AML-193 (cell line): ENCODE measurements around the gene UXS1.

Experiments used
- DNase-seq, 2 experiments: peaks; one replicate each; lab custom pipeline; 2025; lab: John Stamatoyannopoulos, UW

Gene UXS1

GRCh38 chr2:106085181-106085940 lies 108.7 kb downstream of the UXS1 start:
- DNase-seq, result no peak

DNA sequence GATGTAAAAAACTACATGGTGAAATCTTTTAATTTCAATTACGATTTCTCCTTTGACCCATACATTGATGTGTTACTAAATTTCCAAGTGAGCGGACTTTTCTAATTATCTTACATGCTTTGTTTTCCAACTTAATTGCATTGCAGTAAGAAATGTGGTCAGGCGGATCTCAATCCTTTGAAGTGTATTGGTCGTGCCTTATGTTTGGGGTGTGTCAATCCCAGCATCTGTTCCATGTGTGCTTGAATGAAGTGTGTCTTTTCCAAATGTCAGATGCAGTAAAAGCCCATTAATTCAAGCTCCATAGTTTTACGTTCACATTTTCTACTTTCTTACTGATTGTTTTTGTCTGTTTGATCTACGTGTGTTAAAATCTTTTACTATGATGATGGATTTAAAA lies 113.1 kb downstream of the UXS1 start:
- DNase-seq, result no peak

- DNase-seq, result no peak
Measured at GRCh38 chr2:106078096-106078495, 116.0 kb downstream of the UXS1 start.

DNA sequence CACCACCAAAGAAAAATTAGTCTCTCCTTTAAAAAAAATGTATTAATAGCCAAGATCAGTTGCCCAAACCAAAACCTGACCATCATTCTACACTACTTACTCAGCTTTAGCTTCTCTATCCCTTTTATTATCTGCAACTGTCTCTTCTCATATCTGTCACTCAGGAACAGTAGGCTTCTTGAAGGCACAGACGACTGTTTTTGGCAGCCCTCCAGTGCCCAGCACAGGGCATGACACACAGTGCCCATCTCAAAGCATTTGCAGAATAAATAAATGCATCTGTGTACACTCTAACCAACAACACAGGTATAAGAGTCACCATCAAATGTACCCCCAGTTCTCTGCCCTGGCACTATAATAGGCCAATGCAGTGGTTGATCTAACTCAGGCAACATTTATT lies 117.2 kb downstream of the UXS1 start:
- DNase-seq, result no peak

DNA sequence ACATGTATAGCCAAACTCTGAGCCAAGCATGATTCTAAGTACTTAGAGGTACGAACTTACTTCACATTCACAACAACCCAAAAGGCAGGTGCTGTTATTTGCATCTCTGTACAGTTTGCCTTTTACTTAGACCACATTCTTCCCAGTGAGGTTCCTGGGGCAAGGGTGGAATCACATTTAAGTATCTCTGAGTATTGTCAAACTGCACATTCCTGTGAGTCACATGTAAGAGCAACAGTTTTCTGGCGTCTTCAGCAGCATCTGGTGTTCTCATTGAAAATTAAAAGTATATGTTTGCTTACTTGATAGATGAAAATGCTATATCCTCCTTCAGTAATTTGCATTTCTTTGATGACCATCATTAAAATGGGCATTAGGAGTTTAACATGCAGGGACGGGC lies 119.1 kb downstream of the UXS1 start:
- DNase-seq, result no peak

DNA sequence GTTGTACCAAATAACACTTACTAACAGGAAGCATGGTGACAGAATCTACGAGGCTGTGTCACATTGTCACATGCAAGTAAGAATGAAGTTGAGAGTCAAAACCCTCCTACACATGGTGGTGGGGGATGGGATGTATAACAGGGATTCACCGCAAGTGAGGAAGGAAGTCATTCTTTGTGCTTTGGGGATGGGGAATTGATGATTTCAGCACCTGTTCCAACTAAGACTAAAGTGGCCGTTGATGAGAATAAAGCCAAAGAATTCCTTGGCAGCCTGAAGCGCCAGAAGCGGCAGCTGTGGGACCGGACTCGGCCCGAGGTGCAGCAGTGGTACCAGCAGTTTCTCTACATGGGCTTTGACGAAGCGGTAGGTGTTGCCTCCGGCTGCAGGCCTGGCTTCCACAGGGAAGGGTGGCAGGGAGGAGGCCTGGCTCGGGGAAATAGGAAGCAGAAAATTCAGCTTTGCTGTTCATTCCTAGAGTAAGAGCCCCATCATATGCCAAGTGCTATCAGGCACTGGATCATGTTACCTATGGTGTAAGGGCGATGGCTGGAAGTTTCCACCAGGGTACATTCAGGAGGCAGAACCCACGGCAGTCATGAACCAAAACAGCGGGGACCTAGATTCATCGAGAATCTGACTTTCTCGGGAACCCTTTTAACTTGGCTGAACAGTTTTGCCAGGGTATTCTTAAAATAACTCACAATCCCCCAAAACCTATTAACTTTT lies 120.3 kb downstream of the UXS1 start:
- DNase-seq, result no peak

DNA sequence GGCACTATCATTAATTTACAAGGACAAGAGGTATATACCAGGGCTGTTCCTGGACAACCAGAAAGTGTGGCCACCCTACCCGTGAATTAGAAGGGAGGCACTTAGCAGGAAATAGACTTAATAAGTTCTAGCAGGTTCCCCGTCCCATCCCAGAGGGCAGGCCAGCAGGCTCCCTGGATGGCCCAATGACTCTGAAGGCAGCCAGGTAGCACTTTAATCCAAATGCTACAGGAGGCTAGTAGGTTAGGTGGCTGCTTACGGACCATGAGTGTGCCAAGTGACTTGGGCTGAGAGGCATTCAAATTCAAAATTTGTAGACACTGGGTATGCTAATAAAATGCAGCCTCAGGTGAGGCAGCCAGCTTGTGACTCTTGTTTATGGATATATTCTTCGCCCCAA lies 123.9 kb downstream of the UXS1 start:
- no peak for DNase-seq

DNA sequence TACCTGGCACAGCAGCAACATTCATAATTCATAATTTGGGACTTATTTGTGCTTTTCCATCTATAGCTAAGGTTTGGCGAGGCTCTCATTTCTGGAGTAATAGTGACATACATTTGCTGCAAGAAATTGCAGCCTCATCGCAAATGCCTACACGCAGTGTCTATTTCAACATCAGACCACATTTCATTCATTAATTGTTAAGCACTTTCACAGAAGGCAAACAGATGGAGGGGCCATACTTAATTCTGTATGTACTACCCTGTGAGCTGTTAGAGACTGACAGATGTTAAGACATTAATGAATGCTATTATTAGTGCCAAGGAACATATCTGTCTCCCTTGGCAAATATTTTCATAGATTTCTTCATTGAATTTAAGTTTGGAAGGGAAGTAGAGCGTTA lies 125.7 kb downstream of the UXS1 start:
- DNase-seq, result no peak

- no peak for DNase-seq
Measured at GRCh38 chr2:106065983-106066820, 127.9 kb downstream of the UXS1 start.

DNA sequence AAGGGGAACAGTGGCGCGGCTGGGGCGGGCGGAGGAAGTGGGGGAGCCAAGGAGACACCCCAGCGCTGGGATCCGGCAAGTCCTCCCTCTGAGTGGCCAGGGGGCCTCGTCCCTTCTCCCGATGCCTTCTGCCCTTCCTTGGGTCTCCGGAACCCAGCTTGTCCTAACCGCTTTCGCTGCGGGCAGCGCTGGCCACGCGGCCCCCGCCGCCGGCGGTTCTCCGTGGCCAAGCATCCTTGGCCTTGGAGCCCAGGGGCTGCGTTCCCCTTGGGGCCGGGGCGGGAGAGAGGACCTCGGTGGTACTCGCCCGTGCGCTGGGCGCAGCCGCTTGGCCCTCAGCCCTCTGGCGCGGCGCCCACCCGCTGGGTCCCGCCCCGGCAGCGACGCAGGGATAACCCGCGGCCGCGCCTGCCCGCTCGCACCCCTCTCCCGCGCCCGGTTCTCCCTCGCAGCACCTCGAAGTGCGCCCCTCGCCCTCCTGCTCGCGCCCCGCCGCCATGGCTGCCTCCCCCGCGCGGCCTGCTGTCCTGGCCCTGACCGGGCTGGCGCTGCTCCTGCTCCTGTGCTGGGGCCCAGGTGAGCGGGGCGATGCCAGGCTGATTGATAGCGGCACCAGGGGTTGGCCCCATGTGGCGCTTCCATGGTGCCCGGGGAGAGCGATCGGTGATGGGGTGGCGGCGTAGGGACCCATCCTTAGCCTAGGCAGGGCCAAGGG lies 128.7 kb downstream of the UXS1 start:
- no peak for DNase-seq

GRCh38 chr2:106063181-106063580 lies 130.9 kb downstream of the UXS1 start:
- no peak for DNase-seq

- DNase-seq, result no peak
Measured at GRCh38 chr2:106062627-106063026, 131.5 kb downstream of the UXS1 start.

DNA sequence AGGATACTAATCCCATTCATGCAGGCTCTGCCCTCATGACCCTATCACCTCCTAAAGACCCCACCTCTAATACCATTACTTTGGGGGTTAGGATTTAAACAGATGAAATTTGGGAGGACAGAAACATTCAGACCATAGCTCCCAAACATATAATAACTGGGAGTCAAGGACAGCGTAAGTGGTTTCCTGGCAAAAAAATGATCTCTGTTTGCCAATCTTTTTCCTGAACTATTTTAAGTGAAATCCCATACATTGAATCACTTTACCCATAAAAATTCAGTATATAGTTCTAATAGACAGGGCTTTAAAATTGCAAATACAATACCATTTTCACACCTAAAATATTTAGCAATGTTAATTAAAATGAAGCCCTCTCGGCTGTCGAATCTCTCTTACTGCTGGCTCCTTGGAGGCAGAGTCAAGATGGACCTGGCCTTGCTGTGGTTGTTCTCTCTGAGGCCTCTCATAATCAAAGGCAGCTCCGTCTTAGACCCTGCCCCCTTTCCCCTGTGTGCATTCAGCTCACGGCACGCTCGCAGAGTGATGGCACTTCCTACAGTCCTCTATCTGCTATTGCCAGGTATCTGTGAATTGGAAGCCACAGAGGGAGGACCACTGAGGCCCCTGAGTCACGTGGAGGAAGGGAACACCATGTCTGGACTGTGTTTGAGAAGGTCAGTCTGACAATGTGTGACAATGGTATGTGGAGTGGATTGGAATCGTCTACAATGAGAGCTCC lies 132.3 kb downstream of the UXS1 start:
- no peak for DNase-seq

DNA sequence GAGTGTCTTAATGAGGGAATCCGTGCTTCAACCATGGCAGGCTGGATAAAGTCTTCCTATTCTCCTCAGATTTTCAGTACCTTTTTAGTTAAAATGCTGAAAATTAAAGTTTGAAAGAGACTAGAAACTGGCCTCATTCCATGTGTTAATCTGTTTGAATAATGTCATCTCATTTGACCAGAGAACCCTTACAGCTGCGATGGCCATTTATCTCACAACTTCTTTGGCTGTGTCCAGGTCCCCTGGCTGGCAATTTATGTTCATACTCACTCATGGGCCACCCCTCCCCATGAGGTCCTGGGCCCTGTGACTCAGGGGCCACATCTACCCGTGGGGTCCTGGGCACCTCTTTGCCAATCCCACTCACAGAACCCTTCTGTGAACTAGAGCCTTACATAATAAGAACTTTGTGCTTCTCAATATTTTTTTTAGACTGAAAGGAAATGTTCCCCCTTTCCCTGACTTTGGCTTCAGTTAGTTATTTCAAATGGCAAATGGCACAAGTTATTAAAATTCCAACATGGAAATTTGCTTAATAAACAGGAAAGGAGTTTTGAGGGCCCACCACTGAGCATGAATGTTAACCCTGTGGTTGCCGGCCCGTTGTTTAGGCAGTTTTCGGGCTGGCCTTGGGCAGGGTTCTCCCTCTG lies 134.6 kb downstream of the UXS1 start:
- no peak for DNase-seq

GRCh38 chr2:106058469-106059137 lies 135.5 kb downstream of the UXS1 start:
- no peak for DNase-seq

- DNase-seq, result no peak
Measured at GRCh38 chr2:106057206-106057605, 136.9 kb downstream of the UXS1 start.

- no peak for DNase-seq
Measured at GRCh38 chr2:106054880-106055655, 139.0 kb downstream of the UXS1 start.

GRCh38 chr2:106054321-106054720 lies 139.8 kb downstream of the UXS1 start:
- DNase-seq, result no peak

GRCh38 chr2:106053581-106053980 lies 140.5 kb downstream of the UXS1 start:
- no peak for DNase-seq
